ENCODE measurements around the gene SLC8A1. TPM values are rescaled to one million over a fixed set of nuclear protein-coding genes. Genes with fewer than 3 reads are reported as not detected.

Gene SLC8A1
- total and polyA plus RNA-seq, 2 donors, result 26.9 to 280 TPM

- DNase-seq (ENCODE audit: extremely low spot score), result no peak
- Histone ChIP-seq H3K4me3 (ENCODE audit: low read depth, low read length) (no peak overlapping the region), H3K36me3 (ENCODE audit: insufficient read depth) (no peaks in the 10 kb centered on the region), H3K27ac (ENCODE audit: low read depth) (no peak overlapping the region), H3K4me1 (ENCODE audit: insufficient read depth) (no peaks in the 10 kb centered on the region)
- 89% methylated on average over 2 of the region's 2 CpGs for WGBS
Measured at GRCh38 chr2:40359811-40360210, 92.1 kb downstream of the SLC8A1 start.

GRCh38 chr2:40358783-40359182 lies 93.1 kb downstream of the SLC8A1 start:
- no peak for DNase-seq (ENCODE audit: extremely low spot score)
- H3K4me3 ChIP-seq (ENCODE audit: low read depth, low read length), result no peak overlapping the region
- no peaks in the 10 kb centered on the region for H3K36me3 ChIP-seq (ENCODE audit: insufficient read depth)
- no peaks in the 10 kb centered on the region for H3K4me1 ChIP-seq (ENCODE audit: insufficient read depth)
- H3K27ac ChIP-seq (ENCODE audit: low read depth), result no peak overlapping the region
- 92% methylated on average over 8 of the region's 8 CpGs for WGBS

GRCh38 chr2:40357667-40358066 lies 94.2 kb downstream of the SLC8A1 start:
- H3K4me1 ChIP-seq (ENCODE audit: insufficient read depth), result no peaks in the 10 kb centered on the region
- WGBS, result 50% methylated on average over 3 of the region's 3 CpGs
- no peak overlapping the region for H3K27ac ChIP-seq (ENCODE audit: low read depth)
- no peak overlapping the region for H3K4me3 ChIP-seq (ENCODE audit: low read depth, low read length)
- H3K36me3 ChIP-seq (ENCODE audit: insufficient read depth), result no peaks in the 10 kb centered on the region
- DNase-seq (ENCODE audit: extremely low spot score), result no peak

DNA sequence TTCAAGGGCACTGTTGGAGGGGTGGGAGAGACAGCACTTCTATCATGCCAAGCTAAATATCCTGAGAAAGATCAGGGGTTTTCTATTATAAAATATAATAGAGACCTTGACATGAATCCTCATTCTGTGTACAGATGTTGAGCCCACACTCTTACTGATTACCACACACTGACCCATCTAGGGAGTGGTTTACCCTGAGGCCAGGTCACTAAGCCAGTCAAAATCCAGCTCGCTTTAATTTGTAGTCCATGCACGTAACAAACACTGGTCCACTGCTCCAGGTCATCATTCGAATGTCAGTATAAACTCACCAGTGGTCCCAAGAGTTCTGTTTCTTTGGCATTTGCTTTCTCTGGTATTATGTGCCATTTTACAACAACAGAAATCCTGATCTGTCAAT lies 96.4 kb downstream of the SLC8A1 start:
- Histone ChIP-seq H3K4me1 (ENCODE audit: insufficient read depth) (no peaks in the 10 kb centered on the region), H3K27ac (ENCODE audit: low read depth) (no peak overlapping the region), H3K4me3 (ENCODE audit: low read depth, low read length) (no peak overlapping the region), H3K36me3 (ENCODE audit: insufficient read depth) (no peaks in the 10 kb centered on the region)
- DNase-seq (ENCODE audit: extremely low spot score), result no peak
- 97% methylated on average over 3 of the region's 3 CpGs for WGBS

- 72% methylated on average over 5 of the region's 5 CpGs for WGBS
- H3K36me3 ChIP-seq (ENCODE audit: insufficient read depth), result peaks cover 2% of the 10 kb centered on the region
- DNase-seq (ENCODE audit: extremely low spot score), result no peak
- H3K4me1 ChIP-seq (ENCODE audit: insufficient read depth), result no peaks in the 10 kb centered on the region
- H3K27ac ChIP-seq (ENCODE audit: low read depth), result no peak overlapping the region
- no peak overlapping the region for H3K4me3 ChIP-seq (ENCODE audit: low read depth, low read length)
Measured at GRCh38 chr2:40353231-40353630, 98.7 kb downstream of the SLC8A1 start.

DNA sequence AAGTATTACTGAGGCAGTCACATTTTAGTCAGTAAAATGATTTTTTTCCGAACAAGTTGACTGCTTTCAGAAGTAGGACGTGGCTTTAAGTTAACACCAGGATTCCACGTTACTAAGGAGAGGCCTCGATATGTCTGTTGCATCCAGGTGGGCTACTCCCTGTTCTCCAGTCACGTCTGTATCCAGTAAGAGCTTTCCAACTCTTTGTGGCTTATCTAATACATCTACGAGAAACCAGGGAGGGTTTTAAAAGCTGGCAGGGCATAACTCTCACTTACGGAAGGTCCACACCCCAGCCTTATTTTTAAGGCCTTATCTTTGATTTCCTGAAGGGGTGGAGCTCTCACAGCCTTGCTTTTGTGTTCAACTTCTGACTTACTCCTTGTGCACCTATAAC lies 99.2 kb downstream of the SLC8A1 start:
- peak overlapping the region; percentile 35 for H3K27ac ChIP-seq (ENCODE audit: low read depth)
- H3K36me3 ChIP-seq (ENCODE audit: insufficient read depth), result peaks cover 2% of the 10 kb centered on the region
- WGBS, result 65% methylated on average over 7 of the region's 7 CpGs
- H3K4me3 ChIP-seq (ENCODE audit: low read depth, low read length), result no peak overlapping the region
- DNase-seq (ENCODE audit: extremely low spot score), result no peak
- no peaks in the 10 kb centered on the region for H3K4me1 ChIP-seq (ENCODE audit: insufficient read depth)

DNA sequence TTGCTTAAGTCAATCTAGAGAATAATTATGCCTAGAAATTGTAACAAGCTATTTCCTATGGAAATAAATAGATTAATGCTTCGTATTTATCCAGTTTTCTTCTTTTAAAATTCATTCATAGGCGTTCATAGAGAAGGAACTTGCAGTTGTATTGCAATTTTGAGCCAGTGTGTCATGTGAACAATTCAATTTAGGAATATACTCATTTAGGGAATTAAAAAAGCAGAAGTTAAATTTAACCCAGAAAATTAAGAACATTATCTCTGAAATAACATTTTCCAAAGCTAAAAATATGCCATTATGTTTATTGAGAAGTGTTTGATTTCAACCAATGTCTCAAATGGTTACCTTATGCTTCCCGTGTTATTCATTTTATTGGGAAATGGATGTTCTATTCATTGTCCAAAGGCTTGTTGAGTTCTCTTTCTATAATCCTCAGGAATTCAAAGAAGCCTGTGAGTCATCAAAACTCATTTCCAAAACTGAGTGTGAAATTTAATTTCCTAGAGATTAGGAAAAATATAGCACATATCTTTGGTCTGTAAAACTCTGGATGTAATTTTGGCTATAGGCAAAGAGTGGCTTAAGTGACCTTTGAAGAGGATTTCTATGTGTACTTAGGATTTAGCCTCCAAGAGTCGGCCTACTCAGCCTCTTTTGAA lies 99.7 kb downstream of the SLC8A1 start:
- Histone ChIP-seq H3K27ac (ENCODE audit: low read depth) (peak overlapping the region; percentile 35), H3K4me3 (ENCODE audit: low read depth, low read length) (no peak overlapping the region), H3K36me3 (ENCODE audit: insufficient read depth) (peaks cover 2% of the 10 kb centered on the region), H3K4me1 (ENCODE audit: insufficient read depth) (no peaks in the 10 kb centered on the region)
- 61% methylated on average over 4 of the region's 4 CpGs for WGBS
- DNase-seq (ENCODE audit: extremely low spot score), result no peak

DNA sequence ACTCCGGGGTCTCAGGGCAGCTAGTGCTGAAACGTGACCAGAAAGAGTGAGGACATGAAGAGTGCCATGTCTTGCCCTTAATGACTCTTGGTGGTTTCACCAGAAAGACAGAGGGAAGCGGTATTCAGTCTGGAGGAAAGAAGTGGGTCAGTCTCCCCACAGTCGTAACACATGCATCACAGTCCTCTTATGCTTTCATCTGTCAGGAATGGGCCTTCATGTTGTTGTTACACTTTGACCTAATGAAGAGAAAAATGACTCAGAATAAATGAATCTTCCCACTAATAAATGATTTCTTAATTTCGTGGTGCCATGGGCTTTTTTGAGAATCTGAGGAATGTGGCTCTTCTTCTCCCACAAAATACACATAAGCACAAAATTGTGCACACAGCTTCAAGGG lies 103.2 kb downstream of the SLC8A1 start:
- Histone ChIP-seq H3K27ac (ENCODE audit: low read depth) (no peak overlapping the region), H3K4me1 (ENCODE audit: insufficient read depth) (no peaks in the 10 kb centered on the region), H3K4me3 (ENCODE audit: low read depth, low read length) (no peak overlapping the region), H3K36me3 (ENCODE audit: insufficient read depth) (peaks cover 2% of the 10 kb centered on the region)
- WGBS, result 55% methylated on average over 5 of the region's 5 CpGs
- DNase-seq (ENCODE audit: extremely low spot score), result no peak

DNA sequence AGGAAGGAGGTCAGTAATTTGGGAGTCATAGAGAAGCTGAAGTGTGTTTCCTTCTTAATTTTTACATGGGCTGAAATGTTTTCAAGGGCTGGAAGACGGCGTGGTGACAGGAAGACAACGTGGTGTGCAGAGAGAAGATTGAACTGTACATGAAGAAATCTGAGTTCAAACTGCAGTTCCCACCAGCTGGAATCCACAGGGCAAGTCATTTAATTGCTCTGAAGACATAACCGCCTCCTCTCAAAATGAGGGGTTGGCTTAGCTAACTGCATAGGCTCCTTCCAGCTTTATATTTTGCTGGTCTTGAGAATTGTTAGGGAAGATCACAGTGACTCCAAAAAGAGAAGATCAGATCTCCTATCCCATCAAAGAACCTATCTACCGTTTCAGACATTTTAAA lies 103.9 kb downstream of the SLC8A1 start:
- WGBS, result 75% methylated on average over 5 of the region's 5 CpGs
- no peaks in the 10 kb centered on the region for H3K4me1 ChIP-seq (ENCODE audit: insufficient read depth)
- peaks cover 2% of the 10 kb centered on the region for H3K36me3 ChIP-seq (ENCODE audit: insufficient read depth)
- no peak overlapping the region for H3K4me3 ChIP-seq (ENCODE audit: low read depth, low read length)
- DNase-seq (ENCODE audit: extremely low spot score), result no peak
- no peak overlapping the region for H3K27ac ChIP-seq (ENCODE audit: low read depth)

DNA sequence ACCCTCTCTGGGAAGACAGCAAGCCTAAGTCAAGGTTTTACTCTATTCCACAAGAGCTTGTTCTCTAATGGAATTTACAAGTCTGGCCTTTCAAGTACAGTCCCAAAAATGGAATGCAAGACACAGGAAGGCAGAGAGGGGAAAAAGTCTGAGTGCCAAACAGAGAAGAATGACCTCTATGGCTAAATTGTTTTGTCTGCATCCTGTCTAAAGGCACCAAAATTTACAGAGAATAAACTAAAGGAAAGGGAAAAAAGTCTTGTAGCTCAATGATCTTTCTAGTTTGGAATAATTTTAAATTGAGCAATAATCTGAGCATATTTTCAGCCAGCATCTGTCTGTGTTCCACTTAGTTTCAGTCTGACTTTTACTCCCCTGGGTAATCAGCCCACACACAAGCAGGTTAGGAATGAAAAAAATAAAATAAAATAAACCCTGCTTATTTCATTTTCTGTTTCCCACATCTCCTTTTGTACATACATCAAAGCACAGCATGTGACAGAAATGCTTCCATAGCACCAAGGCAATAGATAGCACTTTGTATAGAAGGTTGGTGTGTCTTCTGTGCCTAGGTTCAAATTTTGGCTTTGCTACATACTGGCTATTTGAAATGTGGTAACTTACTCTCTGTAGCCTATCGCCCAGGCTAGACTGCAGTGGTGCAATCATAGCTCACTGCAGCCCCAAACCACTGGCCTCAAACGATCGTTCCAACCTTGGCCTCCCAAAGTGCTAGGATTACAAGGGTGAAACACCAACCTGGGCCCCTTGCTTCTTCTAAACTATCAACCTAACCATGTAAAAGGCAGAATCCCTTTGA lies 105.1 kb downstream of the SLC8A1 start:
- DNase-seq (ENCODE audit: extremely low spot score), result no peak
- H3K4me3 ChIP-seq (ENCODE audit: low read depth, low read length), result no peak overlapping the region
- 89% methylated on average over 3 of the region's 3 CpGs for WGBS
- H3K4me1 ChIP-seq (ENCODE audit: insufficient read depth), result no peaks in the 10 kb centered on the region
- peaks cover 2% of the 10 kb centered on the region for H3K36me3 ChIP-seq (ENCODE audit: insufficient read depth)
- H3K27ac ChIP-seq (ENCODE audit: low read depth), result no peak overlapping the region

DNA sequence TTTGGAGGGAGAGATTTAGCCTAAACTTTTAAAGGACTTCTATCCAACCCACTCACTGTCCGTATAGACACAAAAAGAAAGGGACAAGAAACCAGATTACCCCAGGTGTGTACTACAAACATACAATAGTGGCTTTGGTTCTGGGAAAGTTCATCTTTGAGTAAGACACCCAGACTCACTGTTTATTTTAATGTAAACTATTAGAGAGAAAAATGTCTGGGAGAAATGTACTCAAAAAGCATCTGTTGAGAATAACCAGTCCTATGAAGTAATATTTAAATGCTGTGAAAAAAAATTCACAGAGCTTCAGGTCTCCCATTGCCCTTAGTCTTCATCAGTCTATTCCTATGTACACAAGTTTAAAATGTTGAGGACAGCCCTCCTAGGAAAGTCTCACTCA lies 107.5 kb downstream of the SLC8A1 start:
- Histone ChIP-seq H3K4me1 (ENCODE audit: insufficient read depth) (no peaks in the 10 kb centered on the region), H3K36me3 (ENCODE audit: insufficient read depth) (no peaks in the 10 kb centered on the region), H3K4me3 (ENCODE audit: low read depth, low read length) (no peak overlapping the region), H3K27ac (ENCODE audit: low read depth) (no peak overlapping the region)
- WGBS, result 47% methylated on average over 1 of the region's 1 CpG
- DNase-seq (ENCODE audit: extremely low spot score), result no peak

- WGBS, result 60% methylated on average over 2 of the region's 2 CpGs
- Histone ChIP-seq H3K4me3 (ENCODE audit: low read depth, low read length) (no peak overlapping the region), H3K36me3 (ENCODE audit: insufficient read depth) (no peaks in the 10 kb centered on the region), H3K27ac (ENCODE audit: low read depth) (no peak overlapping the region), H3K4me1 (ENCODE audit: insufficient read depth) (no peaks in the 10 kb centered on the region)
- no peak for DNase-seq (ENCODE audit: extremely low spot score)
Measured at GRCh38 chr2:40343902-40344301, 108.0 kb downstream of the SLC8A1 start.

- DNase-seq (ENCODE audit: extremely low spot score), result no peak
- 94% methylated on average over 1 of the region's 1 CpG for WGBS
- no peak overlapping the region for H3K27ac ChIP-seq (ENCODE audit: low read depth)
- no peak overlapping the region for H3K4me3 ChIP-seq (ENCODE audit: low read depth, low read length)
- H3K36me3 ChIP-seq (ENCODE audit: insufficient read depth), result no peaks in the 10 kb centered on the region
- no peaks in the 10 kb centered on the region for H3K4me1 ChIP-seq (ENCODE audit: insufficient read depth)
Measured at GRCh38 chr2:40341198-40341597, 110.7 kb downstream of the SLC8A1 start.

- no peak overlapping the region for H3K27ac ChIP-seq (ENCODE audit: low read depth)
- no peaks in the 10 kb centered on the region for H3K4me1 ChIP-seq (ENCODE audit: insufficient read depth)
- no peaks in the 10 kb centered on the region for H3K36me3 ChIP-seq (ENCODE audit: insufficient read depth)
- no peak overlapping the region for H3K4me3 ChIP-seq (ENCODE audit: low read depth, low read length)
- WGBS, result 86% methylated on average over 3 of the region's 3 CpGs
- DNase-seq (ENCODE audit: extremely low spot score), result no peak
Measured at GRCh38 chr2:40339026-40339425, 112.9 kb downstream of the SLC8A1 start.

Measured in urinary bladder (tissue), 4 donors.